H1 (cell line): ENCODE data around the gene MCF2L. TPM values are rescaled to one million over a fixed set of nuclear protein-coding genes. Genes with fewer than 3 reads are reported as not detected.

Source experiments
- BACH1 ChIP-seq: IDR thresholded peaks from 2 replicates; pipeline ENCODE4 v1.6.1; 2012; ENCODE audit warnings: low read length, improper control_type of control experiment
- CHD2 ChIP-seq: IDR thresholded peaks from 2 replicates; pipeline ENCODE4 v1.6.1; 2012; ENCODE audit warnings: low read length, improper control_type of control experiment
- GABPA ChIP-seq: IDR thresholded peaks from 2 replicates; pipeline ENCODE4 v1.6.1; 2011; ENCODE audit warnings: mild to moderate bottlenecking, low read length, moderate library complexity, borderline replicate concordance; ENCODE audit not compliant: insufficient read depth
- RXRA ChIP-seq: IDR thresholded peaks from 2 replicates; pipeline ENCODE4 v1.6.1; 2011; ENCODE audit warnings: low read depth, mild to moderate bottlenecking, low read length, moderate library complexity; ENCODE audit not compliant: insufficient read depth
- polyA plus RNA-seq, 7 experiments: library from polyadenylated mRNA; depleted of rRNA in 3 of 7; stranded (reverse) in 5 of 7; unstranded in 2 of 7; fragments of >200 nt in 5 of 7; fragments of 200-250 nt in 2 of 7; gene quantifications; 1 replicate in 5 of 7; 2 replicates in 1 of 7; 4 replicates in 1 of 7; pipeline versions ENCODE4 v1.2.1 to v1.2.3, GENCODE V29; 2011 to 2013; ENCODE audit warnings: missing spikeins in 2 of 7, mixed read lengths in 2 of 7
- total RNA-seq: library from RNA; stranded (reverse); fragmentation: NEBNext Ultra II Directional; extraction: Animal tissue kit (Norgen Biotek cat#: 25700); gene quantifications from 2 replicates; pipeline ENCODE4 v1.2.1, GENCODE V29; 2021

MCF2L gene
- total and polyA plus RNA-seq, 2 of the 8 experiments (the other 6 are each of a cell fraction or from before 2014, with no cell fraction given), result 10.1 to 24.4 TPM

- TF ChIP-seq RXRA, result no peak
- no peak for TF ChIP-seq CHD2
- no peak for TF ChIP-seq BACH1
- TF ChIP-seq GABPA, result no peak
Measured at GRCh38 chr13:113018676-113019465, 49.9 kb downstream of the MCF2L start (continued).
